K562 (cell line): ENCODE results near the gene LYPD5. TPM values are rescaled to one million over a fixed set of nuclear protein-coding genes. Genes with fewer than 3 reads are reported as not detected.
A peak's percentile ranks its signal among the peaks of the same experiment; 100 is the strongest.

Experiments
- BCOR ChIP-seq: fragments of 450-650 bp; IDR thresholded peaks from 2 replicates; pipeline ENCODE4 v1.6.1; 2016
- CREM ChIP-seq: IDR thresholded peaks from 2 replicates; pipeline ENCODE4 v1.6.1; 2014; ENCODE audit warnings: antibody characterized with exemption, low read depth
- DEAF1 ChIP-seq: fragments of 450-650 bp; formaldehyde crosslinking; IDR thresholded peaks from 2 replicates; pipeline ENCODE4 v1.4.0; 2020; ENCODE audit warnings: mild to moderate bottlenecking, moderate library complexity
- DPF2 ChIP-seq: fragments of 450-650 bp; IDR thresholded peaks from 2 replicates; pipeline ENCODE4 v1.6.1; 2016
- FOSL1 ChIP-seq: fragments of 200-800 bp; sonication (Bioruptor generic); conservative IDR thresholded peaks from 2 replicates; pipeline ENCODE4 v1.6.1; 2016; ENCODE audit warnings: missing genetic modification characterization, missing compliant biosample characterization
- FOXJ3 ChIP-seq: sonication (generic); formaldehyde crosslinking; IDR thresholded peaks from 2 replicates; pipeline ENCODE4 v1.4.0; 2020; ENCODE audit warnings: mild to moderate bottlenecking, missing genetic modification reagents
- HLTF ChIP-seq: fragments of 450-650 bp; IDR thresholded peaks from 2 replicates; pipeline ENCODE4 v1.6.1; 2016
- KDM1A ChIP-seq, 2 experiments: fragments of 450-650 bp; IDR thresholded peaks; 2 replicates each; pipeline ENCODE4 v1.6.1; 2016; ENCODE audit warnings: mild to moderate bottlenecking in 2 of 2
- MTA1 ChIP-seq: fragments of 450-650 bp; IDR thresholded peaks from 2 replicates; pipeline ENCODE4 v1.6.1; 2017; ENCODE audit warnings: borderline replicate concordance
- NBN ChIP-seq: fragments of 450-650 bp; IDR thresholded peaks from 2 replicates; pipeline ENCODE4 v1.6.1; 2016; ENCODE audit warnings: low read depth, mild to moderate bottlenecking
- RFX1 ChIP-seq: fragments of 450-650 bp; IDR thresholded peaks from 2 replicates; pipeline ENCODE4 v1.6.1; 2016; ENCODE audit warnings: mild to moderate bottlenecking, moderate library complexity
- SAFB ChIP-seq: fragments of 200-400 bp; formaldehyde crosslinking; IDR thresholded peaks from 2 replicates; pipeline ENCODE4 v1.6.1; 2017; ENCODE audit warnings: low read depth, low read length, borderline replicate concordance
- SMARCA4 ChIP-seq: fragments of 450-650 bp; IDR thresholded peaks from 2 replicates; pipeline ENCODE4 v1.6.1; 2016
- SMARCA5 ChIP-seq: fragments of 450-650 bp; IDR thresholded peaks from 2 replicates; pipeline ENCODE4 v1.6.1; 2016
- U2AF2 ChIP-seq: fragments of 200-400 bp; formaldehyde crosslinking; optimal IDR thresholded peaks from 2 replicates; pipeline ENCODE3; 2017; ENCODE audit warnings: low read depth, mild to moderate bottlenecking, low read length
- ZNF12 ChIP-seq: sonication (generic); formaldehyde crosslinking; IDR thresholded peaks from 2 replicates; pipeline ENCODE4 v1.4.0; 2020; ENCODE audit warnings: mild to moderate bottlenecking, missing genetic modification reagents
- ZNF134 ChIP-seq: fragments of 250-450 bp; sonication (Bioruptor Pico); conservative IDR thresholded peaks from 2 replicates; pipeline ENCODE4 v1.4.0; 2020
- ZNF274 ChIP-seq: IDR thresholded peaks from 2 replicates; pipeline ENCODE4 v1.6.1; 2011; ENCODE audit warnings: low read depth, mild to moderate bottlenecking, low read length, moderate library complexity, borderline replicate concordance
- ZNF384 ChIP-seq: IDR thresholded peaks from 2 replicates; pipeline ENCODE4 v1.6.1; 2012; ENCODE audit warnings: low read depth, low read length, improper control_type of control experiment
- ZNF764 ChIP-seq: fragments of 250-450 bp; sonication (Bioruptor Pico); IDR thresholded peaks from 2 replicates; pipeline ENCODE4 v1.4.0; 2020; ENCODE audit warnings: low read depth, mild to moderate bottlenecking, moderate library complexity
- ZNF766 ChIP-seq: fragments of 200-800 bp; sonication (Bioruptor generic); conservative IDR thresholded peaks from 2 replicates; pipeline ENCODE4 v1.6.1; 2016; ENCODE audit warnings: missing genetic modification characterization, missing compliant biosample characterization
- polyA plus RNA-seq, 8 experiments: library from polyadenylated mRNA; depleted of rRNA in 4 of 8; stranded (reverse) in 5 of 8; unstranded in 3 of 8; fragments of >200 nt; fragmentation: Nextera tagmentation in 2 of 8; fragmentation: Illumina TruSeq in 1 of 8; extraction: Ambion mirVana in 2 of 8; extraction: Trizol in 1 of 8; gene quantifications; 2 replicates each; pipeline versions ENCODE4 v1.2.1 to v1.2.3, GENCODE V29; 2011 to 2014; ENCODE audit warnings: inconsistent platforms in 1 of 8, missing spikeins in 1 of 8
- total RNA-seq, 7 experiments: library from RNA; depleted of rRNA in 6 of 7; stranded (reverse); fragments of >200 nt in 6 of 7; fragmentation: Illumina TruSeq in 2 of 7; extraction: Trizol in 2 of 7; gene quantifications; 2 replicates each; pipeline versions ENCODE4 v1.2.1 to v1.2.3, GENCODE V29; 2011 to 2021; ENCODE audit warnings: low replicate concordance in 1 of 7
- TF ChIP-seq, protein P1 (sequence below): sonication (generic); formaldehyde crosslinking; IDR thresholded peaks from 2 replicates; pipeline ENCODE4 v1.8.1; 2023; ENCODE audit warnings: missing genetic modification reagents, mild to moderate bottlenecking, borderline replicate concordance
- TF ChIP-seq, protein P2 (sequence below), 2 experiments: fragments of 450-650 bp; conservative IDR thresholded peaks; 2 replicates each; pipeline ENCODE4 v1.6.1; 2017; ENCODE audit warnings: mild to moderate bottlenecking in 2 of 2, moderate library complexity in 2 of 2

Gene LYPD5
- total and polyA plus RNA-seq, 9 of the 15 experiments (the other 6 are each of a cell fraction or from before 2014, with no cell fraction given), result 0.03 to 0.22 (median 0.10) TPM; not detected in 3

DNA sequence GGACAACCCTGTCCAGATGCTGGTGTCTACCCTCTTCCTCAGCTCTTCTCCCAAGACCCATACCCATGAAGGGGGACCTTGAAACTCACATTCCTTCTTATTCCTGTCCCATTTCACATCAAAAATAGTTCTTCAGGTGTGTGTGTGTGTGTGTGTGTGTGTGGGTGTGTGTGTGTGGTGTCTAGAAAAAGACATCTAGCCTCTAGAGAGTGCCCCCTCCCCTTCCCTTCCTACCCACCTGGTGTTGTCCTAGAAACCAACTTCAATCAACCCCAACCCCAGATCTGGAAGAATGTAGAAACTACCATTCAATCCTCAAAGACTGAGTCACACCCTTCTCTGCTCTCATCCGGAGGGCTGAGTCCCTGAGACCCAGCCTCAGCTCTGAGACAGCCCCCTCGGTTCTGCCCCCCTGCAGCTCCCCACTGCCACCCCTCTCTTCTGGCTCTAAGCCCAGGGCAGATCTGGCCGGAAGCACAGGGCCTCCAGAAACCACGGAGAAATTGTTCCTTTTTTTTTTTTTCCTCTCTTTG lies 25.0 kb downstream of the LYPD5 start (continued):
- TF ChIP-seq HLTF (no peak), ZNF764 (CRISPR knock-in tag) (no peak), SAFB (no peak), SMARCA5 (peak; percentile 95), KDM1A (IDR thresholded peaks at IDR 0.05) (peak; percentile 13 to 66; a peak in 2 of 4 replicates), RFX1 (peak; percentile 76), ZNF134 (CRISPR knock-in tag) (no peak), CREM (0 out of 2 replicates have a peak, but pooled peaks have one; percentile 6), ZNF384 (peak; percentile 88), ZNF12 (no peak), DEAF1 (CRISPR knock-in tag) (no peak), ZNF274 (no peak), BCOR (peak; percentile 84), NBN (0 out of 2 replicates have a peak, but pooled peaks have one; percentile 27), FOSL1 (peak; percentile 51), U2AF2 (no peak), SMARCA4 (no peak), DPF2 (0 out of 2 replicates have a peak, but pooled peaks have one; percentile 21), FOXJ3 (CRISPR knock-in tag) (no peak), MTA1 (peak; percentile 46; the same call in 1 of the 2 replicates), ZNF766 (CRISPR knock-in tag) (peak; percentile 62; the same call in 1 of the 2 replicates)
- TF ChIP-seq, protein P1, sequence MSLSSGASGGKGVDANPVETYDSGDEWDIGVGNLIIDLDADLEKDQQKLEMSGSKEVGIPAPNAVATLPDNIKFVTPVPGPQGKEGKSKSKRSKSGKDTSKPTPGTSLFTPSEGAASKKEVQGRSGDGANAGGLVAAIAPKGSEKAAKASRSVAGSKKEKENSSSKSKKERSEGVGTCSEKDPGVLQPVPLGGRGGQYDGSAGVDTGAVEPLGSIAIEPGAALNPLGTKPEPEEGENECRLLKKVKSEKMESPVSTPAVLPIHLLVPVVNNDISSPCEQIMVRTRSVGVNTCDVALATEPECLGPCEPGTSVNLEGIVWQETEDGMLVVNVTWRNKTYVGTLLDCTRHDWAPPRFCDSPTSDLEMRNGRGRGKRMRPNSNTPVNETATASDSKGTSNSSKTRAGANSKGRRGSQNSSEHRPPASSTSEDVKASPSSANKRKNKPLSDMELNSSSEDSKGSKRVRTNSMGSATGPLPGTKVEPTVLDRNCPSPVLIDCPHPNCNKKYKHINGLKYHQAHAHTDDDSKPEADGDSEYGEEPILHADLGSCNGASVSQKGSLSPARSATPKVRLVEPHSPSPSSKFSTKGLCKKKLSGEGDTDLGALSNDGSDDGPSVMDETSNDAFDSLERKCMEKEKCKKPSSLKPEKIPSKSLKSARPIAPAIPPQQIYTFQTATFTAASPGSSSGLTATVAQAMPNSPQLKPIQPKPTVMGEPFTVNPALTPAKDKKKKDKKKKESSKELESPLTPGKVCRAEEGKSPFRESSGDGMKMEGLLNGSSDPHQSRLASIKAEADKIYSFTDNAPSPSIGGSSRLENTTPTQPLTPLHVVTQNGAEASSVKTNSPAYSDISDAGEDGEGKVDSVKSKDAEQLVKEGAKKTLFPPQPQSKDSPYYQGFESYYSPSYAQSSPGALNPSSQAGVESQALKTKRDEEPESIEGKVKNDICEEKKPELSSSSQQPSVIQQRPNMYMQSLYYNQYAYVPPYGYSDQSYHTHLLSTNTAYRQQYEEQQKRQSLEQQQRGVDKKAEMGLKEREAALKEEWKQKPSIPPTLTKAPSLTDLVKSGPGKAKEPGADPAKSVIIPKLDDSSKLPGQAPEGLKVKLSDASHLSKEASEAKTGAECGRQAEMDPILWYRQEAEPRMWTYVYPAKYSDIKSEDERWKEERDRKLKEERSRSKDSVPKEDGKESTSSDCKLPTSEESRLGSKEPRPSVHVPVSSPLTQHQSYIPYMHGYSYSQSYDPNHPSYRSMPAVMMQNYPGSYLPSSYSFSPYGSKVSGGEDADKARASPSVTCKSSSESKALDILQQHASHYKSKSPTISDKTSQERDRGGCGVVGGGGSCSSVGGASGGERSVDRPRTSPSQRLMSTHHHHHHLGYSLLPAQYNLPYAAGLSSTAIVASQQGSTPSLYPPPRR, result no peak
- TF ChIP-seq, protein P2, sequence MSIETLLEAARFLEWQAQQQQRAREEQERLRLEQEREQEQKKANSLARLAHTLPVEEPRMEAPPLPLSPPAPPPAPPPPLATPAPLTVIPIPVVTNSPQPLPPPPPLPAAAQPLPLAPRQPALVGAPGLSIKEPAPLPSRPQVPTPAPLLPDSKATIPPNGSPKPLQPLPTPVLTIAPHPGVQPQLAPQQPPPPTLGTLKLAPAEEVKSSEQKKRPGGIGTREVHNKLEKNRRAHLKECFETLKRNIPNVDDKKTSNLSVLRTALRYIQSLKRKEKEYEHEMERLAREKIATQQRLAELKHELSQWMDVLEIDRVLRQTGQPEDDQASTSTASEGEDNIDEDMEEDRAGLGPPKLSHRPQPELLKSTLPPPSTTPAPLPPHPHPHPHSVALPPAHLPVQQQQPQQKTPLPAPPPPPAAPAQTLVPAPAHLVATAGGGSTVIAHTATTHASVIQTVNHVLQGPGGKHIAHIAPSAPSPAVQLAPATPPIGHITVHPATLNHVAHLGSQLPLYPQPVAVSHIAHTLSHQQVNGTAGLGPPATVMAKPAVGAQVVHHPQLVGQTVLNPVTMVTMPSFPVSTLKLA (conservative IDR thresholded peaks at IDR 0.05), result peak in 1 of 2 experiments; percentile 14; a peak in 1 of 4 replicates
